Neural progenitor cell (in vitro differentiated cells): Measurements from ENCODE around the gene MYO10. TPM values are rescaled to one million over a fixed set of nuclear protein-coding genes. Genes with fewer than 3 reads are reported as not detected.

Experiments
- DNase-seq: peaks from one replicate; pipeline ENCODE4 v3.0.0-alpha.2; 2016; ENCODE audit warnings: low spot score
- H2AFZ ChIP-seq: fragments of 200-600 bp; sonication (generic); replicated peaks from 2 replicates; pipeline ENCODE4 v1.6.1; 2016; ENCODE audit warnings: antibody characterized with exemption
- H3F3A ChIP-seq: fragments of 200-600 bp; sonication (generic); 2 replicates; pipeline ENCODE4 v1.6.1; 2016; ENCODE audit warnings: antibody characterized with exemption, low read depth
- H3K27ac ChIP-seq: fragments of 200-600 bp; sonication (generic); 2 replicates; pipeline ENCODE4 v1.5.1; 2016; ENCODE audit warnings: mild to moderate bottlenecking
- H3K27me3 ChIP-seq: fragments of 200-600 bp; sonication (generic); 2 replicates; pipeline ENCODE4 v1.6.1; 2016; ENCODE audit warnings: mild to moderate bottlenecking, moderate library complexity
- H3K36me3 ChIP-seq: fragments of 200-600 bp; sonication (generic); 2 replicates; pipeline ENCODE4 v1.5.1; 2016
- H3K4me1 ChIP-seq: fragments of 200-600 bp; sonication (generic); 2 replicates; pipeline ENCODE4 v1.6.1; 2016; ENCODE audit warnings: mixed run types
- H3K4me2 ChIP-seq: fragments of 200-600 bp; sonication (generic); 2 replicates; pipeline ENCODE4 v1.6.1; 2016
- H3K4me3 ChIP-seq: fragments of 200-600 bp; sonication (generic); 2 replicates; pipeline ENCODE4 v1.5.1; 2016
- H3K79me2 ChIP-seq: fragments of 200-600 bp; sonication (generic); 2 replicates; pipeline ENCODE4 v1.6.1; 2016; ENCODE audit warnings: low read depth
- H3K9ac ChIP-seq: fragments of 200-600 bp; sonication (generic); 2 replicates; pipeline ENCODE4 v1.6.1; 2016
- H3K9me3 ChIP-seq: fragments of 200-600 bp; sonication (generic); 2 replicates; pipeline ENCODE4 v1.5.1; 2016; ENCODE audit warnings: low read depth
- H4K20me1 ChIP-seq: fragments of 200-600 bp; sonication (generic); 2 replicates; pipeline ENCODE4 v1.6.1; 2016; ENCODE audit warnings: low read depth
- H3K27ac Mint-ChIP-seq: 3 replicates; pipeline ENCODE4 v1.8.0; 2021; ENCODE audit warnings: mixed read lengths
- H3K27me3 Mint-ChIP-seq: 2 replicates; pipeline ENCODE4 v1.8.0; 2022; ENCODE audit warnings: low read depth, mild to moderate bottlenecking, inconsistent platforms, moderate library complexity, mixed read lengths; ENCODE audit not compliant: insufficient read depth
- H3K36me3 Mint-ChIP-seq: 3 replicates; pipeline ENCODE4 v1.8.0; 2021; ENCODE audit warnings: mixed read lengths
- H3K4me1 Mint-ChIP-seq: 3 replicates; pipeline ENCODE4 v1.8.0; 2021; ENCODE audit warnings: mixed read lengths
- H3K4me3 Mint-ChIP-seq: 3 replicates; pipeline ENCODE4 v1.8.0; 2021; ENCODE audit warnings: mild to moderate bottlenecking, moderate library complexity, mixed read lengths
- H3K9me3 Mint-ChIP-seq: 3 replicates; pipeline ENCODE4 v1.8.0; 2020; ENCODE audit warnings: mixed read lengths
- EZH2 ChIP-seq: fragments of 200-600 bp; sonication (generic); IDR thresholded peaks from 2 replicates; pipeline ENCODE4 v1.6.1; 2017; ENCODE audit warnings: antibody characterized with exemption, mild to moderate bottlenecking, moderate library complexity
- EZH2phosphoT487 ChIP-seq: fragments of 200-600 bp; sonication (generic); IDR thresholded peaks from 2 replicates; pipeline ENCODE4 v1.6.1; 2017; ENCODE audit warnings: antibody characterized with exemption
- total RNA-seq: library from RNA; depleted of rRNA; stranded (reverse); fragments of >200 nt; gene quantifications from 2 replicates; pipeline ENCODE4 v1.2.3, GENCODE V29; 2015; ENCODE audit warnings: low replicate concordance
- TF ChIP-seq, protein P1 (sequence below): fragments of 200-600 bp; sonication (generic); IDR thresholded peaks from 2 replicates; pipeline ENCODE4 v1.5.1; 2017; ENCODE audit warnings: antibody characterized with exemption, mild to moderate bottlenecking

The MYO10 gene
- total RNA-seq, 1 donor from 2014 or later: 39.1 TPM

DNA sequence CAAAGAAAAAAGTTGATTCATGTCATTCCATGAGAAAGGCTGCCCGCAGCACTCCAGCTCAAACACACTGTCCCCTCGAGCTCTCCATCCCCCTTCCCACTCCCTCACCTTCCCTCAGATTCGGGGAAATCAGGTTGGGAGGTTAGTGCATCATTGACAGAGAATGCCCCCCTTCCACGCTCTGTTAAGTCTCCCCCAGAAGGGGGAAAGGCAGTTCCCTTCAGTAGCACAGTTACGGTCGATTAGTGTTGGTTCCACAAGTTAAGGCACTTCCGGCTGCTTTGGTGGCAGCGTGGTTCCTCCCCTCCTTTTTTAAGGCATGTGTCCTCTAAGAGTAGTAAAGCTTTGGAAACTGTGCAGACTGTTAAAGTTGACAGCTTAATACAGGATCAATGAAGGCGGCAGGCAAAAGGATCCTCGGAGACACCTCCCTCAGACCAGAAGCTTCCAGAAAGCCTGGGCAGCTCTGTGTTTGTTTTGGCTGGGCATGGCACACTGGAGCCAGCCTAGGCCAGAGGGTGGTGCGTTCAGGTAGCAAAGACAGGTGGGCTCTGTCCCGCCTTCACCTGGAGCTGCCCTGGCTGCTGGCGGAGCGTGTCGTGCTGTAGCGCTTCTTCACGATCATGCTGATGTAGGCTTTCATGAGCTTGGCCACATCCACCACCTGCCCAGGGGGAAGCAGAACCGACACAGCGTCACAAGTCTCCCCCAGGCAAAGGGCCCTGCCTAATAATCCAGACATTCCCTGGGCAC lies 269.8 kb downstream of the MYO10 start:
- Mint-ChIP-seq H3K9me3 (no peaks in the 10 kb centered on the region), H3K27me3 (peaks cover 4% of the 10 kb centered on the region), H3K27ac (no peak overlapping the region), H3K36me3 (peaks cover 36% of the 10 kb centered on the region), H3K4me3 (no peak overlapping the region), H3K4me1 (peaks cover 7% of the 10 kb centered on the region)
- Histone ChIP-seq H3K4me1 (no peaks in the 10 kb centered on the region), H3K4me3 (no peak overlapping the region), H3K9me3 (no peaks in the 10 kb centered on the region), H3K79me2 (no peaks in the 10 kb centered on the region), H3F3A (no peaks in the 10 kb centered on the region), H3K36me3 (peaks cover 11% of the 10 kb centered on the region), H3K27ac (no peak overlapping the region), H4K20me1 (peaks cover 9% of the 10 kb centered on the region), H3K4me2 (no peak overlapping the region), H2AFZ (no peak overlapping the region), H3K27me3 (no peaks in the 10 kb centered on the region), H3K9ac (no peak overlapping the region)
- TF ChIP-seq EZH2phosphoT487: no peak
- TF ChIP-seq, protein P1, sequence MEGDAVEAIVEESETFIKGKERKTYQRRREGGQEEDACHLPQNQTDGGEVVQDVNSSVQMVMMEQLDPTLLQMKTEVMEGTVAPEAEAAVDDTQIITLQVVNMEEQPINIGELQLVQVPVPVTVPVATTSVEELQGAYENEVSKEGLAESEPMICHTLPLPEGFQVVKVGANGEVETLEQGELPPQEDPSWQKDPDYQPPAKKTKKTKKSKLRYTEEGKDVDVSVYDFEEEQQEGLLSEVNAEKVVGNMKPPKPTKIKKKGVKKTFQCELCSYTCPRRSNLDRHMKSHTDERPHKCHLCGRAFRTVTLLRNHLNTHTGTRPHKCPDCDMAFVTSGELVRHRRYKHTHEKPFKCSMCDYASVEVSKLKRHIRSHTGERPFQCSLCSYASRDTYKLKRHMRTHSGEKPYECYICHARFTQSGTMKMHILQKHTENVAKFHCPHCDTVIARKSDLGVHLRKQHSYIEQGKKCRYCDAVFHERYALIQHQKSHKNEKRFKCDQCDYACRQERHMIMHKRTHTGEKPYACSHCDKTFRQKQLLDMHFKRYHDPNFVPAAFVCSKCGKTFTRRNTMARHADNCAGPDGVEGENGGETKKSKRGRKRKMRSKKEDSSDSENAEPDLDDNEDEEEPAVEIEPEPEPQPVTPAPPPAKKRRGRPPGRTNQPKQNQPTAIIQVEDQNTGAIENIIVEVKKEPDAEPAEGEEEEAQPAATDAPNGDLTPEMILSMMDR: no peak
- TF ChIP-seq EZH2: no peak
- DNase-seq: no peak

GRCh38 chr5:16665601-16666000 lies 270.5 kb downstream of the MYO10 start:
- peaks cover 32% of the 10 kb centered on the region for H3K36me3 Mint-ChIP-seq
- Histone ChIP-seq H3K36me3 (peaks cover 8% of the 10 kb centered on the region), H3K9ac (no peak overlapping the region), H4K20me1 (peaks cover 9% of the 10 kb centered on the region), H3K27me3 (no peaks in the 10 kb centered on the region), H3K4me3 (no peak overlapping the region), H3K27ac (no peak overlapping the region), H3K9me3 (no peaks in the 10 kb centered on the region), H3K4me2 (no peak overlapping the region), H3K4me1 (no peaks in the 10 kb centered on the region), H2AFZ (no peak overlapping the region), H3F3A (no peaks in the 10 kb centered on the region), H3K79me2 (no peaks in the 10 kb centered on the region)
- no peak overlapping the region for H3K27ac Mint-ChIP-seq
- TF ChIP-seq EZH2phosphoT487: no peak
- TF ChIP-seq, protein P1: no peak
- no peak for TF ChIP-seq EZH2
- H3K9me3 Mint-ChIP-seq: no peaks in the 10 kb centered on the region
- DNase-seq: no peak
- no peak overlapping the region for H3K4me3 Mint-ChIP-seq
- H3K27me3 Mint-ChIP-seq: peaks cover 4% of the 10 kb centered on the region
- peaks cover 7% of the 10 kb centered on the region for H3K4me1 Mint-ChIP-seq

- Histone ChIP-seq H3K79me2 (no peaks in the 10 kb centered on the region), H3K9ac (no peak overlapping the region), H3F3A (no peaks in the 10 kb centered on the region), H3K36me3 (peaks cover under 1% of the 10 kb centered on the region), H2AFZ (no peak overlapping the region), H3K9me3 (no peaks in the 10 kb centered on the region), H3K4me3 (no peak overlapping the region), H3K4me2 (no peak overlapping the region), H3K27me3 (no peaks in the 10 kb centered on the region), H3K4me1 (no peaks in the 10 kb centered on the region), H4K20me1 (peaks cover 5% of the 10 kb centered on the region), H3K27ac (no peak overlapping the region)
- DNase-seq: no peak
- H3K36me3 Mint-ChIP-seq: peaks cover 26% of the 10 kb centered on the region
- TF ChIP-seq EZH2phosphoT487: no peak
- H3K27ac Mint-ChIP-seq: no peak overlapping the region
- H3K4me1 Mint-ChIP-seq: peaks cover 12% of the 10 kb centered on the region
- H3K4me3 Mint-ChIP-seq: no peak overlapping the region
- H3K9me3 Mint-ChIP-seq: no peaks in the 10 kb centered on the region
- H3K27me3 Mint-ChIP-seq: peaks cover 11% of the 10 kb centered on the region
These were observed 271.7 kb downstream of the MYO10 start for GRCh38 chr5:16664368-16664767.

DNA sequence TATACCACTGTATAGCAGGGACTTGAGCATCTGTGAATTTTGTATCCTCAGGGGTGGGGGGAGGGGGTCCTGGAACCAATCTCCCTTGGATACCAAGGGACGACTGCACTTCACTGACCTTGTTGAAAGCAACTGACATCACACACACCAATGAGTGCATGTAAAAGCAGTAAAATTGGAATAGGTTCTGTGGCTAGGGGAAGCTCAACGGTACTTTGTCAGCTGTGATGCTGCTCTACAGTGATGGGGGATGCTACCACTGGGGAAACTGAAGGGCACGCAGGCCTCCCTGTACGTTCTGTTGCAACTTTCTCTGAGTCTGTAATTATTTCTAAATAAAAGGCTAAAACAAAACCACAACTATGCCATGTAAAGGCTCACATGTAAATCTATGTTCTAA lies 272.2 kb downstream of the MYO10 start:
- no peaks in the 10 kb centered on the region for H3K36me3 ChIP-seq
- H4K20me1 ChIP-seq: peaks cover 5% of the 10 kb centered on the region
- H3K27ac ChIP-seq: no peak overlapping the region
- H3K4me3 ChIP-seq: no peak overlapping the region
- Mint-ChIP-seq H3K4me3 (no peak overlapping the region), H3K36me3 (peaks cover 25% of the 10 kb centered on the region), H3K27ac (no peak overlapping the region), H3K9me3 (no peaks in the 10 kb centered on the region), H3K27me3 (peaks cover 11% of the 10 kb centered on the region), H3K4me1 (peaks cover 12% of the 10 kb centered on the region)
- no peak overlapping the region for H3K4me2 ChIP-seq
- TF ChIP-seq EZH2phosphoT487 (no peak), EZH2 (no peak)
- TF ChIP-seq, protein P1: no peak
- no peak overlapping the region for H2AFZ ChIP-seq
- H3K27me3 ChIP-seq: no peaks in the 10 kb centered on the region
- H3K9ac ChIP-seq: no peak overlapping the region
- DNase-seq: no peak
- H3K4me1 ChIP-seq: no peaks in the 10 kb centered on the region
- no peaks in the 10 kb centered on the region for H3K9me3 ChIP-seq
- no peaks in the 10 kb centered on the region for H3F3A ChIP-seq
- H3K79me2 ChIP-seq: no peaks in the 10 kb centered on the region
